HCT116 (cell line): ENCODE data around the gene MSH6. TPM values are rescaled to one million over a fixed set of nuclear protein-coding genes. Genes with fewer than 3 reads are reported as not detected.
A peak's percentile ranks its signal among the peaks of the same experiment; 100 is the strongest.

Experiments used
- ATAC-seq: fragments of 200-7000 bp; cut with Tn5 transposase; 2 replicates; pipeline ENCODE4 v1.9.1; 2020; ENCODE audit warnings: mild to moderate bottlenecking, moderate library complexity
- BruUV-seq: library from RNA; stranded (reverse); fragments of 400-500 nt; replicated peaks from 2 replicates; lab custom pipeline; 2021; lab: Mats Ljungman, UMichigan
- CTCF ChIA-PET: fragments of 300-600 bp; sonication (Branson Sonifier 250); formaldehyde crosslinking; loops from one replicate; lab custom pipeline; 2021; ENCODE audit warnings: antibody characterized with exemption; lab: Charles Lee
- POLR2A ChIA-PET: fragments of 300-600, 350-600 bp; sonication (Branson Sonifier 250); formaldehyde crosslinking; loops from one replicate; lab custom pipeline; 2021; ENCODE audit warnings: antibody characterized with exemption; lab: Charles Lee
- RAD21 ChIA-PET, 2 experiments: fragments of 300-600 bp; sonication (Branson Sonifier 250); formaldehyde crosslinking; loops; one replicate each; lab custom pipeline; 2023; ENCODE audit warnings: low total read pairs in 2 of 2; ENCODE audit not compliant: uncharacterized antibody in 2 of 2, unreplicated experiment in 2 of 2, low non-redundant PET in 1 of 2; lab: Charles Lee
- DNase-seq: peaks from one replicate; pipeline ENCODE4 v3.0.0-alpha.2; 2010; ENCODE audit warnings: low read depth, low spot score
- H2AFZ ChIP-seq: fragments of 200-600 bp; shearing (Covaris generic), sonication (generic); 2 replicates; pipeline ENCODE4 v1.6.1; 2017; ENCODE audit warnings: low read depth, mixed run types, mixed read lengths, antibody characterized with exemption, low read length; ENCODE audit not compliant: poor library complexity, severe bottlenecking
- H3K27ac ChIP-seq: 2 replicates; pipeline ENCODE4 v1.5.1; 2012; ENCODE audit warnings: low read depth, low read length
- H3K27me3 ChIP-seq: fragments of 200-600 bp; sonication (generic); 2 replicates; pipeline ENCODE4 v1.6.1; 2016; ENCODE audit warnings: mixed run types, low read length, mixed read lengths; ENCODE audit not compliant: insufficient read depth
- H3K36me3 ChIP-seq, 2 experiments: fragments of 200-500 bp in 1 of 2; fragments of 200-600 bp in 1 of 2; sonication (Bioruptor generic) in 1 of 2; sonication (generic) in 1 of 2; 2 replicates each; pipeline versions ENCODE4 v1.5.1 to v1.6.1; 2014 to 2016; ENCODE audit warnings: low read length in 2 of 2, inconsistent platforms in 1 of 2, mixed read lengths in 1 of 2, mixed run types in 1 of 2; ENCODE audit not compliant: insufficient read depth in 2 of 2, control insufficient read depth in 1 of 2
- H3K4me1 ChIP-seq, 2 experiments: fragments of 200-600 bp in 1 of 2; sonication (generic) in 1 of 2; 2 replicates each; pipeline versions ENCODE4 v1.5.1 to v1.6.1; 2012 to 2017; ENCODE audit warnings: low read length in 2 of 2, inconsistent platforms in 1 of 2, mild to moderate bottlenecking in 1 of 2, mixed read lengths in 1 of 2, mixed run types in 1 of 2, moderate library complexity in 1 of 2; ENCODE audit not compliant: insufficient read depth in 2 of 2, control insufficient read depth in 1 of 2
- H3K4me2 ChIP-seq: fragments of 200-600 bp; sonication (generic); 2 replicates; pipeline ENCODE4 v1.6.1; 2017; ENCODE audit warnings: mixed run types, low read length, mixed read lengths
- H3K4me3 ChIP-seq, 2 experiments: fragments of 200-600 bp in 1 of 2; sonication (generic) in 1 of 2; replicated peaks in 1 of 2; 2 replicates each; pipeline ENCODE4 v1.5.1; 2011 to 2016; ENCODE audit warnings: low read length in 2 of 2, control low read depth in 1 of 2, low read depth in 1 of 2, mild to moderate bottlenecking in 1 of 2, mixed read lengths in 1 of 2, mixed run types in 1 of 2
- H3K79me2 ChIP-seq: fragments of 200-600 bp; sonication (generic); 2 replicates; pipeline ENCODE4 v1.6.1; 2017; ENCODE audit warnings: mild to moderate bottlenecking, mixed run types, low read length, moderate library complexity, mixed read lengths; ENCODE audit not compliant: insufficient read depth
- H3K9ac ChIP-seq: fragments of 200-600 bp; sonication (generic); 2 replicates; pipeline ENCODE4 v1.6.1; 2016; ENCODE audit warnings: low read length, mixed read lengths
- H3K9me2 ChIP-seq: fragments of 200-600 bp; sonication (generic), shearing (Covaris generic); 2 replicates; pipeline ENCODE4 v1.6.1; 2017; ENCODE audit warnings: mixed run types, mild to moderate bottlenecking, moderate library complexity; ENCODE audit not compliant: insufficient read depth
- H3K9me3 ChIP-seq, 2 experiments: fragments of 200-500 bp in 1 of 2; fragments of 200-600 bp in 1 of 2; sonication (Bioruptor generic) in 1 of 2; sonication (generic) in 1 of 2; 2 replicates each; pipeline ENCODE4 v1.6.1; 2014 to 2017; ENCODE audit warnings: low read length in 2 of 2, mixed read lengths in 2 of 2, inconsistent platforms in 1 of 2, low read depth in 1 of 2, mild to moderate bottlenecking in 1 of 2, mixed run types in 1 of 2, moderate library complexity in 1 of 2; ENCODE audit not compliant: control insufficient read depth in 1 of 2, insufficient read depth in 1 of 2
- H4K20me1 ChIP-seq: fragments of 200-600 bp; sonication (generic), shearing (Covaris generic); 2 replicates; pipeline ENCODE4 v1.6.1; 2017; ENCODE audit warnings: mixed run types, mild to moderate bottlenecking, moderate library complexity; ENCODE audit not compliant: insufficient read depth
- CBX3 ChIP-seq: IDR thresholded peaks from 2 replicates; pipeline ENCODE4 v1.6.1; 2012; ENCODE audit warnings: low read depth
- CTCF ChIP-seq, 3 experiments: fragments of 200-600 bp in 1 of 3; sonication (generic) in 1 of 3; IDR thresholded peaks in 2 of 3; conservative IDR thresholded peaks in 1 of 3; 2 replicates each; pipeline ENCODE4 v1.5.1; 2012 to 2017; ENCODE audit warnings: low read depth in 2 of 3, low read length in 2 of 3, antibody characterized with exemption in 1 of 3, borderline replicate concordance in 1 of 3, control low read depth in 1 of 3, mild to moderate bottlenecking in 1 of 3, mixed read lengths in 1 of 3, mixed run types in 1 of 3, moderate library complexity in 1 of 3; ENCODE audit not compliant: insufficient read depth in 1 of 3
- EGR1 ChIP-seq: IDR thresholded peaks from 2 replicates; pipeline ENCODE4 v1.6.1; 2012; ENCODE audit warnings: low read depth
- FOSL1 ChIP-seq: IDR thresholded peaks from 2 replicates; pipeline ENCODE4 v1.6.1; 2012; ENCODE audit warnings: low read depth
- JUND ChIP-seq: IDR thresholded peaks from 2 replicates; pipeline ENCODE4 v1.6.1; 2012
- MAX ChIP-seq: IDR thresholded peaks from 2 replicates; pipeline ENCODE4 v1.6.1; 2012
- POLR2A ChIP-seq: IDR thresholded peaks from 2 replicates; pipeline ENCODE4 v1.7.0; 2011; ENCODE audit warnings: borderline replicate concordance; ENCODE audit not compliant: insufficient read depth, insufficient read length; ENCODE audit errors: extremely low read depth
- POLR2AphosphoS5 ChIP-seq: IDR thresholded peaks from 2 replicates; pipeline ENCODE4 v1.6.1; 2011; ENCODE audit warnings: mild to moderate bottlenecking, low read depth, low read length, moderate library complexity
- SP1 ChIP-seq: IDR thresholded peaks from 2 replicates; pipeline ENCODE4 v1.6.1; 2012; ENCODE audit warnings: low read depth
- SRF ChIP-seq: IDR thresholded peaks from 2 replicates; pipeline ENCODE4 v1.6.1; 2012; ENCODE audit warnings: low read depth
- TCF7L2 ChIP-seq: IDR thresholded peaks from 2 replicates; pipeline ENCODE4 v1.7.0; 2011; ENCODE audit warnings: borderline replicate concordance, inconsistent platforms; ENCODE audit not compliant: insufficient read depth, insufficient read length; ENCODE audit errors: extremely low read depth
- ZFX ChIP-seq: fragments of 450-650 bp; IDR thresholded peaks from 2 replicates; pipeline ENCODE4 v1.6.1; 2017
- intact Hi-C: fragments of 100-400 bp; cut with micrococcal nuclease; formaldehyde crosslinking; loops from 2 replicates; pipeline ENCODE4 v1.10.0; 2022
- total RNA-seq: library from RNA; stranded (reverse); gene quantifications from one replicate; pipeline ENCODE4 v1.2.1, GENCODE V29; 2021; ENCODE audit not compliant: unreplicated experiment

Gene MSH6
- total RNA-seq, 1 experiment from 2014 or later = 71.2 TPM

GRCh38 chr2:47771211-47771610 is 11.7 kb upstream of the MSH6 start:
- intact Hi-C loops = no loop called here
- CTCF ChIA-PET = interaction anchor here (0.7 to 1.4 kb wide), 4 partner anchors 10 to 436 kb away, joined by 3 to 8 read pairs (median 4); no protein-coding TSS in a partner anchor
- BruUV-seq = no TSS peak
- H3K9ac ChIP-seq = no peak overlapping the region
- no peak overlapping the region for H3K27ac ChIP-seq
- POLR2A ChIA-PET = interaction anchor here (0.6 to 1.2 kb wide), 2 partner anchors 12 to 20 kb away, joined by 3 to 5 read pairs; partner anchors contain the start of gene MSH6
- TF ChIP-seq CBX3 = peak; percentile 97
- no peak for TF ChIP-seq CTCF (IDR thresholded peaks at IDR 0.05 in 2 of 3, conservative IDR thresholded peaks at IDR 0.05 in 1 of 3; ENCODE audit: borderline replicate concordance in 1 of 3, insufficient read depth in 1 of 3, low read depth in 2 of 3, low read length in 2 of 3)
- peak; percentile 50 for TF ChIP-seq FOSL1
- peak; percentile 42 for TF ChIP-seq TCF7L2
- TF ChIP-seq JUND = peak; percentile 63
- TF ChIP-seq SRF = 0 out of 2 replicates have a peak, but pooled peaks have one; percentile 20
- TF ChIP-seq ZFX = no peak
- TF ChIP-seq SP1 = peak; percentile 60
- no peak for TF ChIP-seq POLR2A
- peak; percentile 40; the same call in 1 of the 2 replicates for TF ChIP-seq POLR2AphosphoS5
- peak; percentile 79 for TF ChIP-seq MAX
- no peak for TF ChIP-seq EGR1
- no peak overlapping the region for H2AFZ ChIP-seq
- RAD21 ChIA-PET = no interaction called here
- no peaks in the 10 kb centered on the region for H3K36me3 ChIP-seq
- H3K9me2 ChIP-seq = no peaks in the 10 kb centered on the region
- DNase-seq = peak; percentile 83
- H4K20me1 ChIP-seq = no peaks in the 10 kb centered on the region
- H3K4me1 ChIP-seq = peaks cover 3 to 16% of the 10 kb centered on the region in 2 experiments; a peak in 2 of 4 replicates
- no peaks in the 10 kb centered on the region for H3K79me2 ChIP-seq
- H3K4me2 ChIP-seq = no peak overlapping the region
- H3K27me3 ChIP-seq = no peaks in the 10 kb centered on the region
- no peak overlapping the region for H3K4me3 ChIP-seq
- peaks cover 0 to 7% of the 10 kb centered on the region in 2 experiments; a peak in 1 of 4 replicates for H3K9me3 ChIP-seq
- peak; percentile 81 for ATAC-seq
